A673 (cell line): Measurements from ENCODE around the gene CDC42BPB. TPM values are rescaled to one million over a fixed set of nuclear protein-coding genes. Genes with fewer than 3 reads are reported as not detected.
A peak's percentile ranks its signal among the peaks of the same experiment; 100 is the strongest.

Source experiments
- BruUV-seq: library from RNA; stranded (reverse); fragments of 400-500 nt; replicated peaks from 2 replicates; lab custom pipeline; 2021; lab: Mats Ljungman, UMichigan
- CTCF ChIA-PET: fragments of 300-600 bp; sonication (Branson Sonifier 250); formaldehyde crosslinking; loops from one replicate; lab custom pipeline; 2022; ENCODE audit warnings: antibody characterized with exemption; lab: Charles Lee
- POLR2A ChIA-PET: fragments of 300-600 bp; sonication (Branson Sonifier 250); formaldehyde crosslinking; loops from one replicate; lab custom pipeline; 2022; ENCODE audit warnings: antibody characterized with exemption; ENCODE audit not compliant: low non-redundant PET; lab: Charles Lee
- DNase-seq: peaks from one replicate; pipeline ENCODE4 v3.0.0-alpha.2; 2015; ENCODE audit warnings: low spot score
- H3K27ac ChIP-seq: fragments of 200-600 bp; sonication (generic); 2 replicates; pipeline ENCODE4 v1.5.1; 2016; ENCODE audit warnings: mixed run types, low read depth, mild to moderate bottlenecking, mixed read lengths, antibody characterized with exemption, low read length; ENCODE audit not compliant: poor library complexity, severe bottlenecking
- H3K27me3 ChIP-seq: fragments of 200-600 bp; sonication (generic); replicated peaks from 2 replicates; pipeline ENCODE4 v1.6.1; 2017; ENCODE audit warnings: mixed run types, low read depth, mild to moderate bottlenecking, mixed read lengths, antibody characterized with exemption, low read length; ENCODE audit not compliant: insufficient read depth, poor library complexity
- H3K36me3 ChIP-seq: fragments of 200-600 bp; sonication (generic); 2 replicates; pipeline ENCODE4 v1.6.1; 2016; ENCODE audit warnings: mixed run types, mild to moderate bottlenecking, mixed read lengths, antibody characterized with exemption, low read length; ENCODE audit not compliant: insufficient read depth, poor library complexity, severe bottlenecking
- H3K4me1 ChIP-seq: fragments of 200-600 bp; sonication (generic); 2 replicates; pipeline ENCODE4 v1.6.1; 2017; ENCODE audit warnings: mixed run types, mild to moderate bottlenecking, mixed read lengths, antibody characterized with exemption, low read length; ENCODE audit not compliant: insufficient read depth, poor library complexity, severe bottlenecking
- H3K4me3 ChIP-seq: fragments of 200-600 bp; sonication (generic); 2 replicates; pipeline ENCODE4 v1.5.1; 2016; ENCODE audit warnings: low read depth, mixed run types, mild to moderate bottlenecking, mixed read lengths, low read length; ENCODE audit not compliant: poor library complexity, severe bottlenecking
- H3K9me3 ChIP-seq: fragments of 200-600 bp; sonication (generic); 2 replicates; pipeline ENCODE4 v1.6.1; 2016; ENCODE audit warnings: mixed run types, low read depth, mild to moderate bottlenecking, mixed read lengths, antibody characterized with exemption, low read length; ENCODE audit not compliant: poor library complexity, severe bottlenecking
- EZH2 ChIP-seq: fragments of 200-600 bp; sonication (generic); IDR thresholded peaks from 2 replicates; pipeline ENCODE4 v1.6.1; 2017; ENCODE audit warnings: borderline replicate concordance, low read depth, mild to moderate bottlenecking, mixed read lengths, antibody characterized with exemption, low read length; ENCODE audit not compliant: poor library complexity, severe bottlenecking
- intact Hi-C: fragments of 100-400 bp; cut with micrococcal nuclease; formaldehyde crosslinking; loops from one replicate; pipeline ENCODE4 v1.10.0; 2022; ENCODE audit not compliant: unreplicated experiment
- total RNA-seq: library from RNA; stranded (reverse); gene quantifications from 2 replicates; pipeline ENCODE4 v1.2.3, GENCODE V29; 2021
- TF ChIP-seq, protein P1 (sequence below): fragments of 300-800, 200-600 bp; sonication (generic); conservative IDR thresholded peaks from 2 replicates; pipeline ENCODE4 v1.5.1; 2017; ENCODE audit warnings: low read depth, mild to moderate bottlenecking, antibody characterized with exemption, low read length, moderate library complexity, mixed read lengths

CDC42BPB gene
- total RNA-seq, 1 experiment from 2014 or later: 103 TPM

DNA sequence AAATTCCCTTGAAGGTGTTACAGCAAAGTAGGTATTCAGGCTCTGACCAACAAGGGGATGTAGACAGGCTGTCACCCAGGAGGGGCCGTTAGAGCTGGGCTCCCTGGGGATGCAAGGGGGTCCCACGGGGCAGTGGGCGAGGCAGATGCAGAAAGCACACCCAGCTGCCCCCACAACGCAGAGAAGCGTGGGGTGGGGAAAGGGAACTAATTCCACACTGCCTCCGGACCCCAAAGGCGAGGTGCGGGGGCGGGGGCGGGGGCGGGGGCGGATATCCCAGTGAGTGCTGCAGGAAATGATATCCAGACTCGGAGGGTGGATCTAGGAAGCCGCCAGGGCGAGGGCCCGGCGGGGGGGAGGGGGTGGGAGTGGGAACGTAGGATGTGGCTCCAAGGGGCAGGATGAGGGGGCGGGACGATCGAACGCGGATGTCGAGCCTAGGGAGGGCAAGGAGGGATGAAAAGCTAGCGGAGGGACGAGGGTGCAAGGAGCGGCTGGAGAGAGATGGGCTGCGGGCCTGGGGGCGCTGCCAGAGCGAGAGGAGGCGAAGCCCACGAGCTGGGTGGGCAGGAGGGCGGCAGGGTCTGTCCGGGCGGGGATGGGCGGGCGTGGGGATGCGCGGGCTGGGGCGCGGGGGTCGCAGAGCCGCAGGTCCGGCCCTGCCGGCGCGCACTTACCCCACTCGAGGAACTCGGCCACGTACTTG, 874 bp downstream of the CDC42BPB start:
- intact Hi-C loops: no loop called here
- no peak for TF ChIP-seq EZH2
- TF ChIP-seq, protein P1, sequence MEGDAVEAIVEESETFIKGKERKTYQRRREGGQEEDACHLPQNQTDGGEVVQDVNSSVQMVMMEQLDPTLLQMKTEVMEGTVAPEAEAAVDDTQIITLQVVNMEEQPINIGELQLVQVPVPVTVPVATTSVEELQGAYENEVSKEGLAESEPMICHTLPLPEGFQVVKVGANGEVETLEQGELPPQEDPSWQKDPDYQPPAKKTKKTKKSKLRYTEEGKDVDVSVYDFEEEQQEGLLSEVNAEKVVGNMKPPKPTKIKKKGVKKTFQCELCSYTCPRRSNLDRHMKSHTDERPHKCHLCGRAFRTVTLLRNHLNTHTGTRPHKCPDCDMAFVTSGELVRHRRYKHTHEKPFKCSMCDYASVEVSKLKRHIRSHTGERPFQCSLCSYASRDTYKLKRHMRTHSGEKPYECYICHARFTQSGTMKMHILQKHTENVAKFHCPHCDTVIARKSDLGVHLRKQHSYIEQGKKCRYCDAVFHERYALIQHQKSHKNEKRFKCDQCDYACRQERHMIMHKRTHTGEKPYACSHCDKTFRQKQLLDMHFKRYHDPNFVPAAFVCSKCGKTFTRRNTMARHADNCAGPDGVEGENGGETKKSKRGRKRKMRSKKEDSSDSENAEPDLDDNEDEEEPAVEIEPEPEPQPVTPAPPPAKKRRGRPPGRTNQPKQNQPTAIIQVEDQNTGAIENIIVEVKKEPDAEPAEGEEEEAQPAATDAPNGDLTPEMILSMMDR: no peak

DNA sequence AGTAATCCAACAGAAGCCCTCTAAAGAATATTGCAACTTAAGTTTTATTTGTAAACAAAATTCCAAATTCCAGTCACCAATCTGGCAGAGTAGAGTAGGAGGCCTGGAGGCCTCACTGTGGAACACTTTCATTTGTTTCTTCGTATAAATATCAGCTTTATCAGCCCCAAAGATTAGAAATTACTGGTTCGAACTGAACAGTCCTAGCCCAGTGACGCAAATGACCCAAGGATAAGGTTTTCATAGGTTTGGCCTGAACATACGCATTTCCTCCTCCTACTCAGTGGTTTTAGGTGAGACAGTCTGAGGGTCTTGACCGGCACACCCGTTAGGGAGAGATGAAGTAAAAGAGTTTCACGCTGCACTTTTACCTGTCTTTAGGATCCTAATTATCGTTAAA, 1.7 kb downstream of the CDC42BPB start:
- CTCF ChIA-PET: no interaction called here

More for the DNA sequence above, 874 bp downstream of the CDC42BPB start:
- ChIA-PET CTCF (no interaction called here), POLR2A (no interaction called here)
- Histone ChIP-seq H3K4me3 (peak overlapping the region; percentile 84), H3K36me3 (no peaks in the 10 kb centered on the region), H3K9me3 (no peaks in the 10 kb centered on the region), H3K27ac (peak overlapping the region; percentile 82), H3K4me1 (peaks cover 24% of the 10 kb centered on the region), H3K27me3 (no peaks in the 10 kb centered on the region)
- peak; percentile 92 for DNase-seq
- BruUV-seq: no TSS peak

DNA sequence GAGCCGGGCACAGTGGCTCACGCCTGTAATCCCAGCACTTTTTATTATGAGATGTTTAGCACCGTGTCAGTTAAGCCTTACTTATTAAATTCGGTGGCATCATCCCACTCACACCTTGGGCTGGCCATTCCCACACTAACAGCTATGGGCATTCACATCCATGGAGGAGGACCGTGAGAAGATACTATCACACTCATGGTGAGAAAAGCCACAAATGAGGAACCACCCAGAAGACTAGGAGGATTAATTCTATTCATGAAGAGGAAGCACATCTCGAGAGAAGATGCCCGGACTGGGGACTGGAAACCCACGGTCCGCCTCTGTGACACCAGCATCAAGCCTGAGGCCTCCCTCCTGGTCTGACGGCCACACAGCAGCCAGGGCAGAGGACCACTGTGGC, 4.9 kb downstream of the CDC42BPB start:
- ChIA-PET CTCF (no interaction called here), POLR2A (no interaction called here)
- H3K36me3 ChIP-seq: no peaks in the 10 kb centered on the region
- no peak for DNase-seq
- no peaks in the 10 kb centered on the region for H3K27me3 ChIP-seq
- TF ChIP-seq, protein P1: no peak
- no TSS peak for BruUV-seq
- peaks cover 15% of the 10 kb centered on the region for H3K4me1 ChIP-seq
- no peak overlapping the region for H3K27ac ChIP-seq
- H3K9me3 ChIP-seq: no peaks in the 10 kb centered on the region
- H3K4me3 ChIP-seq: no peak overlapping the region
- intact Hi-C loops: no loop called here

More for the DNA sequence above, 1.7 kb downstream of the CDC42BPB start:
- no peak for TF ChIP-seq EZH2
- TF ChIP-seq, protein P1: no peak
- POLR2A ChIA-PET: no interaction called here
- no peaks in the 10 kb centered on the region for H3K9me3 ChIP-seq
- no peaks in the 10 kb centered on the region for H3K27me3 ChIP-seq
- H3K4me3 ChIP-seq: peak overlapping the region; percentile 84
- BruUV-seq: TSS peak; percentile 72
- peaks cover 26% of the 10 kb centered on the region for H3K4me1 ChIP-seq
- peak overlapping the region; percentile 82 for H3K27ac ChIP-seq
- DNase-seq: no peak
- no peaks in the 10 kb centered on the region for H3K36me3 ChIP-seq
- intact Hi-C loops: no loop called here
